ENCODE measurements around the gene GLI3.

GLI3 gene

DNA sequence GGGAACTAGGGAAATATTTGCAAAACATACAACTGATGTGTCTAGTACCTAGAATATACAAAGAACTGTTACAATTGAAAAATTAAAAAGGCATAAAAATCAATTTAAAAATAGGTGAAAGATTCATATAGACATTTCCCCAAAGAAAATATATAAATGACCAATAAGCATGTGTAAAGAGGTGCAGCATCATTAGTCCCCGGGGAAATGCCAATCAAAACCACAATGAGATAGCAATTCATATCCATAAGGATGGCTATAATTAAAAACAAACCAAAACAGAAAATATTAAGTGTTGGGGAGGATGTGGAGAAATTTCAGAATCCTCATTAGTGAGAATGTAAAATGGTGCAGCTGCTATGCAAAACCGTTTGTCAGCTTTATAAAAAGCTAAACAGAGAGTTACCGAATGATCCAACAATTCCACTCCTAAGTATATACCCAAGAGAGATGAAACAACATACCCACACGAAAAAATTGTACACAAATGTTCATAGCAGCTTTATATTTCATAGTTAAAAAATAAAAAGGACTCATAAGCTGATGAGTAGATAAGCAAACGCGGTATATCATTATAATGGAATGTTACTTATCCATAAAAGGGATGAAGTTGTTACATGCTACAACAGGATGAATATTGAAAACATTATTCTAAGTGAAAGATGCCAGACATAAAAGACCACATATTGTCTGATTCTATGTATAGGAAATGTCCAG, 324.0 kb downstream of the GLI3 start:
- Histone ChIP-seq H3K9ac (ENCODE audit: low read depth, low read length, poor library complexity, severe bottlenecking) (no peak overlapping the region), H3K36me3 (ENCODE audit: insufficient read depth, low read length) (no peaks in the 10 kb centered on the region), H3K9me2 (replicated peaks; ENCODE audit: low read depth, low read length) (no peaks in the 10 kb centered on the region), H4K20me1 (ENCODE audit: insufficient read depth, low read length, poor library complexity, severe bottlenecking) (no peaks in the 10 kb centered on the region), H2AFZ (ENCODE audit: low read length) (no peak overlapping the region), H3F3A (ENCODE audit: low read depth) (no peaks in the 10 kb centered on the region), H3K27me3 (ENCODE audit: insufficient read depth, low read length, poor library complexity, severe bottlenecking) (no peaks in the 10 kb centered on the region), H3K79me2 (ENCODE audit: insufficient read depth, low read length) (no peaks in the 10 kb centered on the region), H3K4me2 (ENCODE audit: low read depth, low read length, poor library complexity, severe bottlenecking) (no peak overlapping the region), H3K4me3 (ENCODE audit: low read length, poor library complexity, severe bottlenecking) (no peak overlapping the region), H3K9me3 (ENCODE audit: insufficient read depth, low read depth, low read length) (no peaks in the 10 kb centered on the region), H3K4me1 (ENCODE audit: insufficient read depth, low read length, poor library complexity, severe bottlenecking) (no peaks in the 10 kb centered on the region)
- no peak for TF ChIP-seq EZH2phosphoT487 (IDR thresholded peaks at IDR 0.05; ENCODE audit: borderline replicate concordance)
- TF ChIP-seq CTCF (conservative IDR thresholded peaks at IDR 0.05; ENCODE audit: low read length): no peak

- H4K20me1 ChIP-seq (ENCODE audit: insufficient read depth, low read length, poor library complexity, severe bottlenecking): no peaks in the 10 kb centered on the region
- no peaks in the 10 kb centered on the region for H3K9me2 ChIP-seq (replicated peaks; ENCODE audit: low read depth, low read length)
- H3K27me3 ChIP-seq (ENCODE audit: insufficient read depth, low read length, poor library complexity, severe bottlenecking): no peaks in the 10 kb centered on the region
- H2AFZ ChIP-seq (ENCODE audit: low read length): no peak overlapping the region
- no peaks in the 10 kb centered on the region for H3K4me1 ChIP-seq (ENCODE audit: insufficient read depth, low read length, poor library complexity, severe bottlenecking)
- no peak overlapping the region for H3K4me3 ChIP-seq (ENCODE audit: low read length, poor library complexity, severe bottlenecking)
- no peak overlapping the region for H3K4me2 ChIP-seq (ENCODE audit: low read depth, low read length, poor library complexity, severe bottlenecking)
- no peak overlapping the region for H3K9ac ChIP-seq (ENCODE audit: low read depth, low read length, poor library complexity, severe bottlenecking)
- H3K79me2 ChIP-seq (ENCODE audit: insufficient read depth, low read length): no peaks in the 10 kb centered on the region
- H3K9me3 ChIP-seq (ENCODE audit: insufficient read depth, low read depth, low read length): no peaks in the 10 kb centered on the region
- no peaks in the 10 kb centered on the region for H3F3A ChIP-seq (ENCODE audit: low read depth)
- no peaks in the 10 kb centered on the region for H3K36me3 ChIP-seq (ENCODE audit: insufficient read depth, low read length)
- TF ChIP-seq EZH2phosphoT487 (IDR thresholded peaks at IDR 0.05; ENCODE audit: borderline replicate concordance): no peak
- TF ChIP-seq CTCF (conservative IDR thresholded peaks at IDR 0.05; ENCODE audit: low read length): no peak
Measured at GRCh38 chr7:41912426-41912825, 324.6 kb downstream of the GLI3 start.

- H3K4me2 ChIP-seq (ENCODE audit: low read depth, low read length, poor library complexity, severe bottlenecking): no peak overlapping the region
- no peaks in the 10 kb centered on the region for H3K79me2 ChIP-seq (ENCODE audit: insufficient read depth, low read length)
- H3F3A ChIP-seq (ENCODE audit: low read depth): no peaks in the 10 kb centered on the region
- H3K9me3 ChIP-seq (ENCODE audit: insufficient read depth, low read depth, low read length): no peaks in the 10 kb centered on the region
- TF ChIP-seq CTCF (conservative IDR thresholded peaks at IDR 0.05; ENCODE audit: low read length): no peak
- TF ChIP-seq EZH2phosphoT487 (IDR thresholded peaks at IDR 0.05; ENCODE audit: borderline replicate concordance): no peak
- H3K4me1 ChIP-seq (ENCODE audit: insufficient read depth, low read length, poor library complexity, severe bottlenecking): no peaks in the 10 kb centered on the region
- H3K4me3 ChIP-seq (ENCODE audit: low read length, poor library complexity, severe bottlenecking): no peak overlapping the region
- no peak overlapping the region for H2AFZ ChIP-seq (ENCODE audit: low read length)
- no peaks in the 10 kb centered on the region for H3K36me3 ChIP-seq (ENCODE audit: insufficient read depth, low read length)
- H4K20me1 ChIP-seq (ENCODE audit: insufficient read depth, low read length, poor library complexity, severe bottlenecking): no peaks in the 10 kb centered on the region
- no peaks in the 10 kb centered on the region for H3K9me2 ChIP-seq (replicated peaks; ENCODE audit: low read depth, low read length)
- H3K27me3 ChIP-seq (ENCODE audit: insufficient read depth, low read length, poor library complexity, severe bottlenecking): no peaks in the 10 kb centered on the region
- no peak overlapping the region for H3K9ac ChIP-seq (ENCODE audit: low read depth, low read length, poor library complexity, severe bottlenecking)
Measured at GRCh38 chr7:41911792-41912191, 325.2 kb downstream of the GLI3 start.

Measured in Loucy (cell line).